A549 (cell line): ENCODE measurements around the gene PCNX4. TPM values are rescaled to one million over a fixed set of nuclear protein-coding genes. Genes with fewer than 3 reads are reported as not detected.

Source experiments
- ATAC-seq, 2 experiments: fragments of 200-7000 bp in 1 of 2; fragments of >200 bp in 1 of 2; cut with Nextera tagmentation in 1 of 2; cut with Tn5 transposase in 1 of 2; 3 replicates each; pipeline versions ENCODE4 v1.8.0 to v1.9.1; 2018 to 2020; ENCODE audit warnings: mild to moderate bottlenecking in 1 of 2, moderate library complexity in 1 of 2
- CTCF ChIA-PET: fragments of 300-600 bp; sonication (Branson Sonifier 250); formaldehyde crosslinking; extraction: SDS; loops from one replicate; lab custom pipeline; 2021; ENCODE audit warnings: antibody characterized with exemption, inconsistent platforms; lab: Yijun Ruan, JAX
- POLR2A ChIA-PET: fragments of 350-600 bp; formaldehyde crosslinking; extraction: SDS; loops from one replicate; lab custom pipeline; 2021; ENCODE audit warnings: antibody characterized with exemption, inconsistent platforms; lab: Yijun Ruan, JAX
- DNase-seq, 2 experiments: peaks; one replicate each; pipeline versions ENCODE4 v3.0.0 to v3.0.0-alpha.2; 2011 to 2016; ENCODE audit warnings: low read depth in 1 of 2, low spot score in 1 of 2
- FAIRE-seq: peaks from 2 replicates; lab custom pipeline; 2011; peaks lifted over from hg19 to GRCh38; lab: Jason Lieb, UNC
- H3K27ac ChIP-seq, 2 experiments: fragments of >200 bp; sonication (Bioruptor Twin); formaldehyde crosslinking; 3 replicates each; pipeline ENCODE4 v1.5.1; 2016 to 2017
- H3K4me1 ChIP-seq: fragments of >200 bp; sonication (Bioruptor Twin); formaldehyde crosslinking; 3 replicates; pipeline ENCODE4 v1.6.1; 2016
- H3K4me2 ChIP-seq: fragments of >200 bp; sonication (Bioruptor Twin); formaldehyde crosslinking; 3 replicates; pipeline ENCODE4 v1.6.1; 2016
- H3K4me3 ChIP-seq: fragments of >200 bp; sonication (Bioruptor Twin); formaldehyde crosslinking; 3 replicates; pipeline ENCODE4 v1.5.1; 2016
- H3K9me3 ChIP-seq: fragments of >200 bp; sonication (Bioruptor Twin); formaldehyde crosslinking; 3 replicates; pipeline ENCODE4 v1.6.1; 2016
- BHLHE40 ChIP-seq: IDR thresholded peaks from 2 replicates; pipeline ENCODE4 v1.6.1; 2012; ENCODE audit warnings: low read depth, low read length, inconsistent platforms
- CBX2 ChIP-seq: fragments of 200-600 bp; sonication (generic); IDR thresholded peaks from 2 replicates; pipeline ENCODE4 v1.6.1; 2016; ENCODE audit warnings: low read depth, mild to moderate bottlenecking, borderline replicate concordance
- E2F6 ChIP-seq: IDR thresholded peaks from 2 replicates; pipeline ENCODE4 v1.6.1; 2012; ENCODE audit warnings: low read depth, borderline replicate concordance
- EHMT2 ChIP-seq: fragments of 200-600 bp; sonication (generic); IDR thresholded peaks from 2 replicates; pipeline ENCODE4 v1.6.1; 2016; ENCODE audit warnings: antibody characterized with exemption, low read depth, mild to moderate bottlenecking, moderate library complexity
- ESRRA ChIP-seq: fragments of 150-350 bp; IDR thresholded peaks from 2 replicates; pipeline ENCODE4 v1.6.1; 2014; ENCODE audit warnings: mild to moderate bottlenecking, low read length, borderline replicate concordance
- FOSL2 ChIP-seq, 2 experiments: fragments of 450-650 bp in 1 of 2; fragments of >200 bp in 1 of 2; sonication (Bioruptor Twin) in 1 of 2; formaldehyde crosslinking; IDR thresholded peaks; 2 replicates each; pipeline versions ENCODE4 v1.5.0 to v1.6.1; 2016 to 2020; ENCODE audit warnings: mild to moderate bottlenecking in 1 of 2, moderate library complexity in 1 of 2
- GATA3 ChIP-seq: IDR thresholded peaks from 2 replicates; pipeline ENCODE4 v1.6.1; 2012; ENCODE audit warnings: borderline replicate concordance
- JUN ChIP-seq, 2 experiments: fragments of >200 bp; sonication (Bioruptor Twin); formaldehyde crosslinking; IDR thresholded peaks; 2 replicates in 1 of 2; 3 replicates in 1 of 2; pipeline ENCODE4 v1.6.1; 2016 to 2017
- JUNB ChIP-seq: fragments of >200 bp; sonication (Bioruptor Twin); formaldehyde crosslinking; IDR thresholded peaks from 2 replicates; pipeline ENCODE4 v1.6.1; 2016
- KDM1A ChIP-seq: fragments of 200-600 bp; sonication (generic); IDR thresholded peaks from 2 replicates; pipeline ENCODE4 v1.6.1; 2016; ENCODE audit warnings: low read depth, mild to moderate bottlenecking
- MAFK ChIP-seq: fragments of 450-650 bp; IDR thresholded peaks from 2 replicates; pipeline ENCODE4 v1.6.1; 2014; ENCODE audit not compliant: partially characterized antibody
- MYC ChIP-seq: IDR thresholded peaks from 2 replicates; pipeline ENCODE4 v1.6.1; 2012; ENCODE audit warnings: mild to moderate bottlenecking, inconsistent platforms, low read length, improper control_type of control experiment, borderline replicate concordance
- NFE2L2 ChIP-seq: fragments of 150-350 bp; conservative IDR thresholded peaks from 2 replicates; pipeline ENCODE4 v1.6.1; 2014; ENCODE audit warnings: low read length
- NR3C1 ChIP-seq: fragments of >200 bp; sonication (Bioruptor Twin); formaldehyde crosslinking; IDR thresholded peaks from 3 replicates; pipeline ENCODE4 v1.6.1; 2017
- PHF8 ChIP-seq: fragments of 200-600 bp; sonication (generic); IDR thresholded peaks from 2 replicates; pipeline ENCODE4 v1.6.1; 2016; ENCODE audit warnings: low read depth, mild to moderate bottlenecking, antibody characterized with exemption, moderate library complexity, borderline replicate concordance
- RAD21 ChIP-seq, 2 experiments: fragments of >200 bp in 1 of 2; sonication (Bioruptor Twin) in 1 of 2; formaldehyde crosslinking in 1 of 2; IDR thresholded peaks in 1 of 2; conservative IDR thresholded peaks in 1 of 2; 2 replicates in 1 of 2; 3 replicates in 1 of 2; pipeline ENCODE4 v1.6.1; 2012 to 2018; ENCODE audit warnings: inconsistent platforms in 1 of 2
- RARB ChIP-seq: fragments of 250-450 bp; sonication (Bioruptor Pico); IDR thresholded peaks from 2 replicates; pipeline ENCODE4 v1.8.0; 2021; ENCODE audit warnings: mild to moderate bottlenecking, moderate library complexity
- RCOR1 ChIP-seq: fragments of 150-350 bp; IDR thresholded peaks from 2 replicates; pipeline ENCODE4 v1.6.1; 2014; ENCODE audit warnings: antibody characterized with exemption, low read length, low read depth
- RFX5 ChIP-seq: fragments of 450-650 bp; IDR thresholded peaks from 2 replicates; pipeline ENCODE4 v1.7.1; 2014; ENCODE audit warnings: antibody characterized with exemption, mild to moderate bottlenecking, moderate library complexity
- SREBF2 ChIP-seq: fragments of 450-650 bp; IDR thresholded peaks from 2 replicates; pipeline ENCODE4 v1.6.1; 2014; ENCODE audit warnings: mild to moderate bottlenecking, moderate library complexity
- WGBS: methylation state at CpG from one replicate; pipeline ENCODE4 v1.1.6; 2017; ENCODE audit errors: missing lambda C conversion rate; 5-methylcytosine and 5-hydroxymethylcytosine counted together
- polyA plus RNA-seq, 4 experiments: library from polyadenylated mRNA; depleted of rRNA in 3 of 4; stranded (reverse); fragments of >200 nt; fragmentation: RNase III in 1 of 4; extraction: RNeasy Plus Mini Kit Qiagen cat#74134 plus additional on column Dnase treatment in 1 of 4; gene quantifications; 2 replicates in 3 of 4; 3 replicates in 1 of 4; pipeline ENCODE4 v1.2.3, GENCODE V29; 2011 to 2017
- TF ChIP-seq, protein P1 (sequence below): fragments of 250-450 bp; sonication (Bioruptor Pico); IDR thresholded peaks from 2 replicates; pipeline ENCODE4 v1.5.0; 2020; ENCODE audit warnings: low read depth, mild to moderate bottlenecking, moderate library complexity
- TF ChIP-seq, protein P2 (sequence below): fragments of >200 bp; sonication (Bioruptor Twin); formaldehyde crosslinking; IDR thresholded peaks from 3 replicates; pipeline ENCODE4 v1.6.1; 2016

PCNX4 gene
- polyA plus RNA-seq, 2 of the 4 experiments (the other 2 are of a cell fraction): 24.2 to 51.0 TPM

GRCh38 chr14:60175255-60175902 is 83.7 kb downstream of the PCNX4 start:
- TF ChIP-seq RAD21 (conservative IDR thresholded peaks at IDR 0.05 in 1 of 2, IDR thresholded peaks at IDR 0.05 in 1 of 2): no peak
- no peak for TF ChIP-seq RFX5
- no peak for TF ChIP-seq CBX2
- TF ChIP-seq RARB: no peak
- no peak for TF ChIP-seq ESRRA
- no peak for TF ChIP-seq SREBF2
- TF ChIP-seq MAFK: no peak
- TF ChIP-seq EHMT2: no peak
- FAIRE-seq: no peak
- no peak for DNase-seq
- ChIA-PET CTCF (interaction anchor here (0.9 to 3.9 kb wide), 2 partner anchors 10 kb away, joined by 4 to 14 read pairs; partner anchors contain the start of gene DHRS7), POLR2A (interaction anchor here (2.1 kb wide), 1 partner anchor 10 kb away, joined by 5 read pairs; the partner anchor contains the start of gene DHRS7)
- no peaks in the 10 kb centered on the region for H3K4me1 ChIP-seq
- peaks cover 6% of the 10 kb centered on the region; the same call in 1 of the 3 replicates for H3K9me3 ChIP-seq
- WGBS: 52% methylated on average over 2 of the region's 2 CpGs
- H3K27ac ChIP-seq: no peak overlapping the region
- ATAC-seq: 0 out of 6 replicates have a peak, but pooled peaks of 1 of the 2 experiments have one; percentile 42
- H3K4me2 ChIP-seq: no peak overlapping the region
- H3K4me3 ChIP-seq: no peak overlapping the region

GRCh38 chr14:60178164-60178563 is 86.4 kb downstream of the PCNX4 start:
- no peak overlapping the region for H3K4me2 ChIP-seq
- WGBS: 27% methylated on average over 1 of the region's 1 CpG
- POLR2A ChIA-PET: no interaction called here
- no peak overlapping the region for H3K4me3 ChIP-seq
- DNase-seq (no peak), FAIRE-seq (no peak), ATAC-seq (no peak)
- no peak for TF ChIP-seq MYC
- TF ChIP-seq JUN (IDR thresholded peaks at IDR 0.05): no peak
- no peak for TF ChIP-seq KDM1A
- TF ChIP-seq NR3C1: no peak
- no peak for TF ChIP-seq FOSL2 (IDR thresholded peaks at IDR 0.05)
- no peak for TF ChIP-seq FOSL2 (CRISPR knock-in tag; IDR thresholded peaks at IDR 0.05)
- no peak for TF ChIP-seq RAD21 (conservative IDR thresholded peaks at IDR 0.05 in 1 of 2, IDR thresholded peaks at IDR 0.05 in 1 of 2)
- TF ChIP-seq SREBF2: no peak
- TF ChIP-seq, protein P1, sequence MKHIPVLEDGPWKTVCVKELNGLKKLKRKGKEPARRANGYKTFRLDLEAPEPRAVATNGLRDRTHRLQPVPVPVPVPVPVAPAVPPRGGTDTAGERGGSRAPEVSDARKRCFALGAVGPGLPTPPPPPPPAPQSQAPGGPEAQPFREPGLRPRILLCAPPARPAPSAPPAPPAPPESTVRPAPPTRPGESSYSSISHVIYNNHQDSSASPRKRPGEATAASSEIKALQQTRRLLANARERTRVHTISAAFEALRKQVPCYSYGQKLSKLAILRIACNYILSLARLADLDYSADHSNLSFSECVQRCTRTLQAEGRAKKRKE (CRISPR knock-in tag): no peak
- no peak overlapping the region for H3K27ac ChIP-seq
- peaks cover 8% of the 10 kb centered on the region; the same call in 1 of the 3 replicates for H3K9me3 ChIP-seq
- CTCF ChIA-PET: interaction anchor here (1.7 kb wide), 1 partner anchor 13 kb away, joined by 8 read pairs; the partner anchor contains the start of gene DHRS7
- no peaks in the 10 kb centered on the region for H3K4me1 ChIP-seq

DNA sequence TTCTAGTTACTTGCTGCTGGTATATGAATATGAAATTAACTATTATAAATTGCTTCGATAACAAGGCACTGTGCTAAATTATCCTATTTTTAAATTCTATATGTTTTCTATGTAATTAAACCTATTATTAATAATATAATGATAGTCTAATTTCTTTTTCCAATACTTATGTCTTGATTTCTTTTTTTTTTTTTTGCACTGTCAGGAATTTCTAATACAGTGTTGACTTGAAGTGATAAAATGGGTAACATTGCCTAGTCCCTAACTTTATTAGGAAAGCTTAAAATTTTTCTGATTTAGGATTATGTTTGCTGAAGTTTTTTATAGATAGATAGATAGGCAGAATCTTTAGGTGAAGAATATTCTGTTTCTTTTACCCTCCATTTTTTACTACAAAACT is 87.1 kb downstream of the PCNX4 start:
- no peak overlapping the region for H3K4me3 ChIP-seq
- H3K27ac ChIP-seq: no peak overlapping the region
- DNase-seq (no peak), FAIRE-seq (no peak), ATAC-seq (no peak)
- CTCF ChIA-PET: interaction anchor here (1.7 kb wide), 1 partner anchor 14 kb away, joined by 8 read pairs; the partner anchor contains the start of gene DHRS7
- H3K4me1 ChIP-seq: peaks cover 3% of the 10 kb centered on the region; the same call in 2 of the 3 replicates
- POLR2A ChIA-PET: no interaction called here
- H3K4me2 ChIP-seq: no peak overlapping the region
- WGBS: 59% methylated on average over 1 of the region's 1 CpG
- peaks cover 8% of the 10 kb centered on the region; the same call in 1 of the 3 replicates for H3K9me3 ChIP-seq
- TF ChIP-seq JUNB (no peak), MAFK (peak; percentile 18), SREBF2 (no peak)

DNA sequence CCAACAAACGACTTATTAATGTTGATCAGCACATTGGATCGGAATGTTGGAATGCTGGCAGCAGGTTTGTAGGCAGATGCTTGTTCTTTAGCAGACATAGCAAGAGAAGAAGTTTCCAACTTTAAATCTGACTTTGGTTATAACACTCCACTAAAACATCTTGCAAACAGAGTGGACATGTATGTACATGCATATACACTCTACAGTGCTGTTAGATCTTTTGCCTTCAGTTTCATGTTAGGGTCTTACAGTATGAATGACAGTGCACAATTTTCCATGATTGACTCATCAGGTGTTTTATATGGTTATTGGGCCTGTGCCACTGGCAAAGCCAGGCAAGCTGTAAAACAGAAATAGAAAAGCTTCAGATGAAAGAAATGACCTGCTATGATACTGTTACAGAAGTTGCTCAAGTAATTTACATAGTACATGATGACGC is 87.7 kb downstream of the PCNX4 start:
- no peak overlapping the region for H3K4me3 ChIP-seq
- FAIRE-seq (peak; percentile 54), ATAC-seq (peak; percentile 35 to 48; a peak in 2 of 6 replicates), DNase-seq (peak in 1 of 2 experiments; percentile 21)
- H3K9me3 ChIP-seq: peaks cover 8% of the 10 kb centered on the region; the same call in 1 of the 3 replicates
- ChIA-PET POLR2A (interaction anchor here (1.0 kb wide), 1 partner anchor 69 kb away, joined by 5 read pairs; the partner anchor contains the start of gene PPM1A), CTCF (interaction anchor here (1.1 to 1.7 kb wide), 4 partner anchors 14 to 672 kb away, joined by 3 to 8 read pairs (median 8); partner anchors contain the start of gene DHRS7)
- H3K27ac ChIP-seq: peak overlapping the region in 1 of 2 experiments; percentile 40; a peak in 1 of 6 replicates
- WGBS: 38% methylated on average over 3 of the region's 3 CpGs
- H3K4me2 ChIP-seq: no peak overlapping the region
- H3K4me1 ChIP-seq: peaks cover 7% of the 10 kb centered on the region; the same call in 2 of the 3 replicates
- TF ChIP-seq, protein P2, sequence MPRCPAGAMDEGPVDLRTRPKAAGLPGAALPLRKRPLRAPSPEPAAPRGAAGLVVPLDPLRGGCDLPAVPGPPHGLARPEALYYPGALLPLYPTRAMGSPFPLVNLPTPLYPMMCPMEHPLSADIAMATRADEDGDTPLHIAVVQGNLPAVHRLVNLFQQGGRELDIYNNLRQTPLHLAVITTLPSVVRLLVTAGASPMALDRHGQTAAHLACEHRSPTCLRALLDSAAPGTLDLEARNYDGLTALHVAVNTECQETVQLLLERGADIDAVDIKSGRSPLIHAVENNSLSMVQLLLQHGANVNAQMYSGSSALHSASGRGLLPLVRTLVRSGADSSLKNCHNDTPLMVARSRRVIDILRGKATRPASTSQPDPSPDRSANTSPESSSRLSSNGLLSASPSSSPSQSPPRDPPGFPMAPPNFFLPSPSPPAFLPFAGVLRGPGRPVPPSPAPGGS: no peak
- TF ChIP-seq RAD21 (conservative IDR thresholded peaks at IDR 0.05 in 1 of 2, IDR thresholded peaks at IDR 0.05 in 1 of 2) (no peak), MAFK (peak; percentile 74), NFE2L2 (0 out of 2 replicates have a peak, but pooled peaks have one; percentile 37), FOSL2 (IDR thresholded peaks at IDR 0.05) (no peak), FOSL2 (CRISPR knock-in tag; IDR thresholded peaks at IDR 0.05) (peak; percentile 13; the same call in 1 of the 2 replicates), PHF8 (no peak), BHLHE40 (no peak), E2F6 (no peak), RCOR1 (no peak), GATA3 (no peak)
